GM23338 (cell line): ENCODE data around the gene HSDL1. TPM values are rescaled to one million over a fixed set of nuclear protein-coding genes. Genes with fewer than 3 reads are reported as not detected.

ENCODE experiments used
- CREB1 ChIP-seq: fragments of 250-450 bp; sonication (Bioruptor Pico); IDR thresholded peaks from 2 replicates; pipeline ENCODE4 v1.5.0; 2020; ENCODE audit warnings: low read depth, mild to moderate bottlenecking, moderate library complexity
- EZH2 ChIP-seq: fragments of 200-600 bp; sonication (generic); IDR thresholded peaks from one replicate; pipeline ENCODE4 v1.8.0; 2017; ENCODE audit warnings: antibody characterized with exemption, mild to moderate bottlenecking, low read depth; ENCODE audit not compliant: unreplicated experiment
- EZH2phosphoT487 ChIP-seq: fragments of 200-600 bp; sonication (generic); IDR thresholded peaks from one replicate; pipeline ENCODE4 v1.8.1; 2018; ENCODE audit warnings: antibody characterized with exemption; ENCODE audit not compliant: unreplicated experiment
- NANOG ChIP-seq: IDR thresholded peaks from 2 replicates; pipeline ENCODE4 v1.6.1; 2016; ENCODE audit warnings: antibody characterized with exemption, borderline replicate concordance
- POLR2AphosphoS5 ChIP-seq: IDR thresholded peaks from 2 replicates; pipeline ENCODE4 v1.6.1; 2016; ENCODE audit warnings: antibody characterized with exemption, low read depth
- STAT1 ChIP-seq: IDR thresholded peaks from one replicate; pipeline ENCODE4 v1.6.1; 2016; ENCODE audit warnings: antibody characterized with exemption; ENCODE audit not compliant: unreplicated experiment
- ZNF114 ChIP-seq: fragments of 250-450 bp; sonication (Bioruptor Pico); IDR thresholded peaks from 2 replicates; pipeline ENCODE4 v1.5.0; 2020; ENCODE audit warnings: mild to moderate bottlenecking, moderate library complexity
- ZNF331 ChIP-seq: fragments of 250-450 bp; sonication (Bioruptor Pico); IDR thresholded peaks from 2 replicates; pipeline ENCODE4 v1.5.0; 2020; ENCODE audit warnings: low read depth, mild to moderate bottlenecking, moderate library complexity
- polyA plus RNA-seq: library from polyadenylated mRNA; unstranded; fragments of >200 nt; fragmentation: Nextera tagmentation; extraction: Ambion mirVana; gene quantifications from 2 replicates; pipeline ENCODE4 v1.2.1, GENCODE V29; 2016
- total RNA-seq: library from RNA; depleted of rRNA; stranded (reverse); fragments of >200 nt; shearing (Covaris generic); gene quantifications from 2 replicates; pipeline ENCODE4 v1.2.3, GENCODE V29; 2014
- TF ChIP-seq, protein P1 (sequence below): fragments of 250-450 bp; sonication (Bioruptor Pico); IDR thresholded peaks from 2 replicates; pipeline ENCODE4 v1.5.0; 2020; ENCODE audit warnings: mild to moderate bottlenecking, moderate library complexity
- TF ChIP-seq, protein P2 (sequence below): IDR thresholded peaks from one replicate; pipeline ENCODE4 v1.6.1; 2018; ENCODE audit warnings: antibody characterized with exemption; ENCODE audit not compliant: unreplicated experiment
- TF ChIP-seq, protein P3 (sequence below): IDR thresholded peaks from 2 replicates; pipeline ENCODE4 v1.6.1; 2016; ENCODE audit warnings: antibody characterized with exemption

HSDL1 gene
- total and polyA plus RNA-seq, 2 experiments from 2014 or later = 16.6 to 46.1 TPM

DNA sequence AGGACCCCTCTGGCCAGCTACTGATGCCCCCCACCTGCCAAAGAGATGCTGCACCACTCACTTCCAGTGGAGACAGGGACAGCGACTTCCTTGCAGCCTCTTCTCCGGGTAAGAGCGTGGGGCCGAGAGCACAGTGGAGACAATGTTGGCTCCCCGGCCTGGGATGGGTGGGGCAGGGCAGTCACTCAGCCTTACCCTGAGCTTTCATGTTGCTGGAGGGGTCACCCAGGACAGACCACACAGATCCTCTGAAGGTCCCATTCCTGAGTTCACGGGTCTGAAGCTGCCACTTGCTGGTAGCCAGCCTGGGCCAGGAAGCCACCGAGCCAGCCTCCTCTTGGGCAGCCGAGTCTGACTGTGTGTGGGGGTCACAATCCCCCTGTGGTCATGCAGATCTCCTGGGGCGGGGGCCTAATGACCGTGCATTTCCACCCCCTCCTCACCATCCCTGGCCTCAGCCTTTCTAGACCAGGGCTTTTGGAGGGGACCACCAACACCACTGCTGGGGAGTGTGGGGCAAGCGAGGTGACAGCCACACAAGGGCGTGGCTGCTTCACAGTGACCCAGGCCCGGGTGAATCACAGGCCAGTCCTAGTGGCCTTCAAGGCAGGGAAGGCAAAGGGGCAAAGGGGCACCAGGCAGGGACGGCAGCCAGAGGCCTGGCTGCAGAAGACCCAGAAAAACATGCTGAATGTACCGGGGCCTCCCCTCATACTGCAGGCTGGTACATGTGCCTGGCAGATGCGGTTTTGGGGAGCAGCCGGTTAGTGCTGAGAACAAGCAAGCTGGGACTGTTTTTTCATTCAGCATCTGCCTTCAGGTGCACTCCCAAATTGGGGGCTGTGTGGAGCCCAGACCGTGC lies 31.4 kb upstream of the HSDL1 start (continued):
- TF ChIP-seq, protein P1, sequence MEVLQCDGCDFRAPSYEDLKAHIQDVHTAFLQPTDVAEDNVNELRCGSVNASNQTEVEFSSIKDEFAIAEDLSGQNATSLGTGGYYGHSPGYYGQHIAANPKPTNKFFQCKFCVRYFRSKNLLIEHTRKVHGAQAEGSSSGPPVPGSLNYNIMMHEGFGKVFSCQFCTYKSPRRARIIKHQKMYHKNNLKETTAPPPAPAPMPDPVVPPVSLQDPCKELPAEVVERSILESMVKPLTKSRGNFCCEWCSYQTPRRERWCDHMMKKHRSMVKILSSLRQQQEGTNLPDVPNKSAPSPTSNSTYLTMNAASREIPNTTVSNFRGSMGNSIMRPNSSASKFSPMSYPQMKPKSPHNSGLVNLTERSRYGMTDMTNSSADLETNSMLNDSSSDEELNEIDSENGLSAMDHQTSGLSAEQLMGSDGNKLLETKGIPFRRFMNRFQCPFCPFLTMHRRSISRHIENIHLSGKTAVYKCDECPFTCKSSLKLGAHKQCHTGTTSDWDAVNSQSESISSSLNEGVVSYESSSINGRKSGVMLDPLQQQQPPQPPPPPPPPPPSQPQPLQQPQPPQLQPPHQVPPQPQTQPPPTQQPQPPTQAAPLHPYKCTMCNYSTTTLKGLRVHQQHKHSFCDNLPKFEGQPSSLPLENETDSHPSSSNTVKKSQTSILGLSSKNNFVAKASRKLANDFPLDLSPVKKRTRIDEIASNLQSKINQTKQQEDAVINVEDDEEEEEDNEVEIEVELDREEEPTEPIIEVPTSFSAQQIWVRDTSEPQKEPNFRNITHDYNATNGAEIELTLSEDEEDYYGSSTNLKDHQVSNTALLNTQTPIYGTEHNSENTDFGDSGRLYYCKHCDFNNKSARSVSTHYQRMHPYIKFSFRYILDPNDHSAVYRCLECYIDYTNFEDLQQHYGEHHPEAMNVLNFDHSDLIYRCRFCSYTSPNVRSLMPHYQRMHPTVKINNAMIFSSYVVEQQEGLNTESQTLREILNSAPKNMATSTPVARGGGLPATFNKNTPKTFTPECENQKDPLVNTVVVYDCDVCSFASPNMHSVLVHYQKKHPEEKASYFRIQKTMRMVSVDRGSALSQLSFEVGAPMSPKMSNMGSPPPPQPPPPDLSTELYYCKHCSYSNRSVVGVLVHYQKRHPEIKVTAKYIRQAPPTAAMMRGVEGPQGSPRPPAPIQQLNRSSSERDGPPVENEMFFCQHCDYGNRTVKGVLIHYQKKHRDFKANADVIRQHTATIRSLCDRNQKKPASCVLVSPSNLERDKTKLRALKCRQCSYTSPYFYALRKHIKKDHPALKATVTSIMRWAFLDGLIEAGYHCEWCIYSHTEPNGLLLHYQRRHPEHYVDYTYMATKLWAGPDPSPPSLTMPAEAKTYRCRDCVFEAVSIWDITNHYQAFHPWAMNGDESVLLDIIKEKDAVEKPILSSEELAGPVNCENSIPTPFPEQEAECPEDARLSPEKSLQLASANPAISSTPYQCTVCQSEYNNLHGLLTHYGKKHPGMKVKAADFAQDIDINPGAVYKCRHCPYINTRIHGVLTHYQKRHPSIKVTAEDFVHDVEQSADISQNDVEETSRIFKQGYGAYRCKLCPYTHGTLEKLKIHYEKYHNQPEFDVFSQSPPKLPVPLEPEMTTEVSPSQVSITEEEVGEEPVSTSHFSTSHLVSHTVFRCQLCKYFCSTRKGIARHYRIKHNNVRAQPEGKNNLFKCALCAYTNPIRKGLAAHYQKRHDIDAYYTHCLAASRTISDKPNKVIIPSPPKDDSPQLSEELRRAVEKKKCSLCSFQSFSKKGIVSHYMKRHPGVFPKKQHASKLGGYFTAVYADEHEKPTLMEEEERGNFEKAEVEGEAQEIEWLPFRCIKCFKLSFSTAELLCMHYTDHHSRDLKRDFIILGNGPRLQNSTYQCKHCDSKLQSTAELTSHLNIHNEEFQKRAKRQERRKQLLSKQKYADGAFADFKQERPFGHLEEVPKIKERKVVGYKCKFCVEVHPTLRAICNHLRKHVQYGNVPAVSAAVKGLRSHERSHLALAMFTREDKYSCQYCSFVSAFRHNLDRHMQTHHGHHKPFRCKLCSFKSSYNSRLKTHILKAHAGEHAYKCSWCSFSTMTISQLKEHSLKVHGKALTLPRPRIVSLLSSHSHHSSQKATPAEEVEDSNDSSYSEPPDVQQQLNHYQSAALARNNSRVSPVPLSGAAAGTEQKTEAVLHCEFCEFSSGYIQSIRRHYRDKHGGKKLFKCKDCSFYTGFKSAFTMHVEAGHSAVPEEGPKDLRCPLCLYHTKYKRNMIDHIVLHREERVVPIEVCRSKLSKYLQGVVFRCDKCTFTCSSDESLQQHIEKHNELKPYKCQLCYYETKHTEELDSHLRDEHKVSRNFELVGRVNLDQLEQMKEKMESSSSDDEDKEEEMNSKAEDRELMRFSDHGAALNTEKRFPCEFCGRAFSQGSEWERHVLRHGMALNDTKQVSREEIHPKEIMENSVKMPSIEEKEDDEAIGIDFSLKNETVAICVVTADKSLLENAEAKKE (CRISPR knock-in tag) = no peak
- TF ChIP-seq STAT1 (no peak), ZNF114 (CRISPR knock-in tag) (no peak), ZNF331 (CRISPR knock-in tag) (no peak), NANOG (no peak), POLR2AphosphoS5 (no peak), EZH2 (no peak), CREB1 (CRISPR knock-in tag) (no peak), EZH2phosphoT487 (no peak)
- TF ChIP-seq, protein P2, sequence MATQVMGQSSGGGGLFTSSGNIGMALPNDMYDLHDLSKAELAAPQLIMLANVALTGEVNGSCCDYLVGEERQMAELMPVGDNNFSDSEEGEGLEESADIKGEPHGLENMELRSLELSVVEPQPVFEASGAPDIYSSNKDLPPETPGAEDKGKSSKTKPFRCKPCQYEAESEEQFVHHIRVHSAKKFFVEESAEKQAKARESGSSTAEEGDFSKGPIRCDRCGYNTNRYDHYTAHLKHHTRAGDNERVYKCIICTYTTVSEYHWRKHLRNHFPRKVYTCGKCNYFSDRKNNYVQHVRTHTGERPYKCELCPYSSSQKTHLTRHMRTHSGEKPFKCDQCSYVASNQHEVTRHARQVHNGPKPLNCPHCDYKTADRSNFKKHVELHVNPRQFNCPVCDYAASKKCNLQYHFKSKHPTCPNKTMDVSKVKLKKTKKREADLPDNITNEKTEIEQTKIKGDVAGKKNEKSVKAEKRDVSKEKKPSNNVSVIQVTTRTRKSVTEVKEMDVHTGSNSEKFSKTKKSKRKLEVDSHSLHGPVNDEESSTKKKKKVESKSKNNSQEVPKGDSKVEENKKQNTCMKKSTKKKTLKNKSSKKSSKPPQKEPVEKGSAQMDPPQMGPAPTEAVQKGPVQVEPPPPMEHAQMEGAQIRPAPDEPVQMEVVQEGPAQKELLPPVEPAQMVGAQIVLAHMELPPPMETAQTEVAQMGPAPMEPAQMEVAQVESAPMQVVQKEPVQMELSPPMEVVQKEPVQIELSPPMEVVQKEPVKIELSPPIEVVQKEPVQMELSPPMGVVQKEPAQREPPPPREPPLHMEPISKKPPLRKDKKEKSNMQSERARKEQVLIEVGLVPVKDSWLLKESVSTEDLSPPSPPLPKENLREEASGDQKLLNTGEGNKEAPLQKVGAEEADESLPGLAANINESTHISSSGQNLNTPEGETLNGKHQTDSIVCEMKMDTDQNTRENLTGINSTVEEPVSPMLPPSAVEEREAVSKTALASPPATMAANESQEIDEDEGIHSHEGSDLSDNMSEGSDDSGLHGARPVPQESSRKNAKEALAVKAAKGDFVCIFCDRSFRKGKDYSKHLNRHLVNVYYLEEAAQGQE = no peak
- TF ChIP-seq, protein P3, sequence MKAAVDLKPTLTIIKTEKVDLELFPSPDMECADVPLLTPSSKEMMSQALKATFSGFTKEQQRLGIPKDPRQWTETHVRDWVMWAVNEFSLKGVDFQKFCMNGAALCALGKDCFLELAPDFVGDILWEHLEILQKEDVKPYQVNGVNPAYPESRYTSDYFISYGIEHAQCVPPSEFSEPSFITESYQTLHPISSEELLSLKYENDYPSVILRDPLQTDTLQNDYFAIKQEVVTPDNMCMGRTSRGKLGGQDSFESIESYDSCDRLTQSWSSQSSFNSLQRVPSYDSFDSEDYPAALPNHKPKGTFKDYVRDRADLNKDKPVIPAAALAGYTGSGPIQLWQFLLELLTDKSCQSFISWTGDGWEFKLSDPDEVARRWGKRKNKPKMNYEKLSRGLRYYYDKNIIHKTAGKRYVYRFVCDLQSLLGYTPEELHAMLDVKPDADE = no peak
